SK-N-SH (cell line): ENCODE measurements around the gene SERPIND1. TPM values are rescaled to one million over a fixed set of nuclear protein-coding genes. Genes with fewer than 3 reads are reported as not detected.

Experiments used
- CTCF ChIA-PET: fragments of 300-600, 350-600 bp; formaldehyde crosslinking; extraction: SDS; loops from one replicate; lab custom pipeline; 2021; lab: Yijun Ruan, JAX
- POLR2A ChIA-PET: fragments of 350-600 bp; sonication (Branson Sonifier 250); formaldehyde crosslinking; extraction: SDS; loops from one replicate; lab custom pipeline; 2020; ENCODE audit warnings: antibody characterized with exemption, inconsistent platforms; lab: Yijun Ruan, JAX
- DNase-seq: peaks from one replicate; pipeline ENCODE4 v3.0.0; 2012
- H2AFZ ChIP-seq: fragments of 200-600 bp; sonication (generic); 2 replicates; pipeline ENCODE4 v1.8.1; 2016; ENCODE audit warnings: antibody characterized with exemption, mild to moderate bottlenecking, low read depth
- H3F3A ChIP-seq: fragments of 200-600 bp; sonication (generic); replicated peaks from 2 replicates; pipeline ENCODE3; 2016; ENCODE audit warnings: antibody characterized with exemption, mild to moderate bottlenecking; ENCODE audit not compliant: insufficient read depth
- H3K27ac ChIP-seq, 2 experiments: fragments of 200-500 bp in 1 of 2; fragments of 200-600 bp in 1 of 2; sonication (Bioruptor generic) in 1 of 2; sonication (generic), shearing (Covaris generic) in 1 of 2; 2 replicates each; pipeline versions ENCODE4 v1.5.1 to v1.6.1; 2014 to 2016; ENCODE audit warnings: low read depth in 2 of 2, inconsistent platforms in 1 of 2, low read length in 1 of 2, mild to moderate bottlenecking in 1 of 2, mixed read lengths in 1 of 2
- H3K27me3 ChIP-seq: fragments of 200-600 bp; sonication (generic), shearing (Covaris generic); 2 replicates; pipeline ENCODE4 v1.6.1; 2016; ENCODE audit warnings: mixed run types; ENCODE audit not compliant: insufficient read depth
- H3K36me3 ChIP-seq, 2 experiments: fragments of 200-500 bp in 1 of 2; fragments of 200-600 bp in 1 of 2; sonication (Bioruptor generic) in 1 of 2; sonication (generic) in 1 of 2; replicated peaks in 1 of 2; 2 replicates each; pipeline versions ENCODE3 to v1.5.1; 2014 to 2016; ENCODE audit warnings: low read length in 1 of 2, mild to moderate bottlenecking in 1 of 2; ENCODE audit not compliant: insufficient read depth in 2 of 2, control insufficient read depth in 1 of 2
- H3K4me1 ChIP-seq, 2 experiments: fragments of 200-500 bp in 1 of 2; fragments of 200-600 bp in 1 of 2; sonication (Bioruptor generic) in 1 of 2; sonication (generic), shearing (Covaris generic) in 1 of 2; 2 replicates each; pipeline versions ENCODE4 v1.5.1 to v1.6.1; 2014 to 2016; ENCODE audit warnings: low read depth in 1 of 2, low read length in 1 of 2, mixed run types in 1 of 2; ENCODE audit not compliant: insufficient read depth in 2 of 2, control insufficient read depth in 1 of 2
- H3K4me2 ChIP-seq: fragments of 200-600 bp; sonication (generic), shearing (Covaris generic); 2 replicates; pipeline ENCODE4 v1.6.1; 2017; ENCODE audit warnings: mixed run types
- H3K4me3 ChIP-seq, 2 experiments: fragments of 200-500 bp in 1 of 2; fragments of 200-600 bp in 1 of 2; sonication (Bioruptor generic) in 1 of 2; sonication (generic), shearing (Covaris generic) in 1 of 2; 2 replicates each; pipeline versions ENCODE4 v1.5.1 to v1.8.1; 2014 to 2016; ENCODE audit warnings: low read depth in 2 of 2, inconsistent platforms in 1 of 2, low read length in 1 of 2, mild to moderate bottlenecking in 1 of 2, mixed read lengths in 1 of 2, moderate library complexity in 1 of 2
- H3K79me2 ChIP-seq: fragments of 200-600 bp; sonication (generic); 2 replicates; pipeline ENCODE4 v1.8.1; 2017; ENCODE audit warnings: mild to moderate bottlenecking; ENCODE audit not compliant: insufficient read depth
- H3K9ac ChIP-seq: fragments of 200-600 bp; sonication (generic); 2 replicates; pipeline ENCODE4 v1.6.1; 2017; ENCODE audit warnings: mixed run types
- H3K9me2 ChIP-seq: fragments of 200-600 bp; sonication (generic); 2 replicates; pipeline ENCODE4 v1.6.1; 2017; ENCODE audit warnings: mixed run types
- H3K9me3 ChIP-seq: fragments of 200-600 bp; sonication (generic); 2 replicates; pipeline ENCODE4 v1.6.1; 2017; ENCODE audit warnings: mixed run types, mild to moderate bottlenecking, moderate library complexity
- H4K20me1 ChIP-seq: fragments of 200-600 bp; sonication (generic); 2 replicates; pipeline ENCODE4 v1.6.1; 2017; ENCODE audit warnings: mild to moderate bottlenecking, mixed run types; ENCODE audit not compliant: insufficient read depth
- ELF1 ChIP-seq: IDR thresholded peaks from 2 replicates; pipeline ENCODE4 v1.4.0; 2012
- EZH2phosphoT487 ChIP-seq: fragments of 200-600 bp; sonication (generic); IDR thresholded peaks from 2 replicates; pipeline ENCODE4 v1.6.1; 2017; ENCODE audit warnings: low read depth, mixed run types, mild to moderate bottlenecking, antibody characterized with exemption, moderate library complexity, borderline replicate concordance
- FOXJ3 ChIP-seq: sonication (generic); formaldehyde crosslinking; IDR thresholded peaks from 2 replicates; pipeline ENCODE4 v1.5.1; 2020; ENCODE audit warnings: mild to moderate bottlenecking, missing genetic modification reagents
- FOXM1 ChIP-seq: IDR thresholded peaks from 2 replicates; pipeline ENCODE4 v1.4.0; 2012; ENCODE audit warnings: low read depth, mild to moderate bottlenecking
- GABPA ChIP-seq: IDR thresholded peaks from 2 replicates; pipeline ENCODE4 v1.4.0; 2012; ENCODE audit warnings: low read depth, mild to moderate bottlenecking
- GATA2 ChIP-seq: sonication (generic); formaldehyde crosslinking; IDR thresholded peaks from 2 replicates; pipeline ENCODE4 v1.5.0; 2020; ENCODE audit warnings: mild to moderate bottlenecking, missing genetic modification reagents
- MXI1 ChIP-seq: IDR thresholded peaks from 2 replicates; pipeline ENCODE4 v1.6.1; 2012; ENCODE audit warnings: mild to moderate bottlenecking, low read depth, low read length, improper control_type of control experiment
- RAD21 ChIP-seq: IDR thresholded peaks from 2 replicates; pipeline ENCODE4 v1.6.1; 2012; ENCODE audit warnings: mild to moderate bottlenecking, low read length
- RFX5 ChIP-seq: IDR thresholded peaks from 2 replicates; pipeline ENCODE4 v1.6.1; 2012; ENCODE audit warnings: mild to moderate bottlenecking, improper control_type of control experiment, low read length
- TAF1 ChIP-seq: IDR thresholded peaks from 2 replicates; pipeline ENCODE4 v1.6.1; 2012; ENCODE audit warnings: low read depth, mild to moderate bottlenecking, low read length, moderate library complexity, borderline replicate concordance
- TCF12 ChIP-seq: IDR thresholded peaks from 2 replicates; pipeline ENCODE4 v1.4.0; 2012
- TEAD4 ChIP-seq: IDR thresholded peaks from 2 replicates; pipeline ENCODE4 v1.4.0; 2012; ENCODE audit warnings: mild to moderate bottlenecking, borderline replicate concordance; ENCODE audit not compliant: insufficient read depth
- YY1 ChIP-seq: IDR thresholded peaks from 2 replicates; pipeline ENCODE4 v1.4.0; 2012; ENCODE audit warnings: low read depth, mild to moderate bottlenecking
- WGBS: methylation state at CpG from one replicate; pipeline ENCODE4 v1.1.6; 2017; ENCODE audit warnings: low lambda C conversion rate; 5-methylcytosine and 5-hydroxymethylcytosine counted together
- polyA plus RNA-seq, 3 experiments: library from polyadenylated mRNA; depleted of rRNA; stranded (reverse); fragments of >200 nt; gene quantifications; 2 replicates each; pipeline ENCODE4 v1.2.3, GENCODE V29; 2012
- TF ChIP-seq, protein P1 (sequence below): IDR thresholded peaks from 2 replicates; pipeline ENCODE4 v1.4.0; 2012; ENCODE audit warnings: low read depth, borderline replicate concordance
- TF ChIP-seq, protein P2 (sequence below): IDR thresholded peaks from 2 replicates; pipeline ENCODE4 v1.4.0; 2012; ENCODE audit warnings: low read depth
- TF ChIP-seq, protein P3 (sequence below): fragments of 150-350 bp; IDR thresholded peaks from 2 replicates; pipeline ENCODE4 v1.6.1; 2016; ENCODE audit warnings: mild to moderate bottlenecking, low read depth, low read length
- TF ChIP-seq, protein P4 (sequence below): fragments of 200-600 bp; sonication (generic); IDR thresholded peaks from 2 replicates; pipeline ENCODE4 v1.6.1; 2017; ENCODE audit warnings: antibody characterized with exemption, mild to moderate bottlenecking, moderate library complexity

The SERPIND1 gene
- polyA plus RNA-seq, 1 of the 3 experiments (the other 2 are of a cell fraction), result not detected

DNA sequence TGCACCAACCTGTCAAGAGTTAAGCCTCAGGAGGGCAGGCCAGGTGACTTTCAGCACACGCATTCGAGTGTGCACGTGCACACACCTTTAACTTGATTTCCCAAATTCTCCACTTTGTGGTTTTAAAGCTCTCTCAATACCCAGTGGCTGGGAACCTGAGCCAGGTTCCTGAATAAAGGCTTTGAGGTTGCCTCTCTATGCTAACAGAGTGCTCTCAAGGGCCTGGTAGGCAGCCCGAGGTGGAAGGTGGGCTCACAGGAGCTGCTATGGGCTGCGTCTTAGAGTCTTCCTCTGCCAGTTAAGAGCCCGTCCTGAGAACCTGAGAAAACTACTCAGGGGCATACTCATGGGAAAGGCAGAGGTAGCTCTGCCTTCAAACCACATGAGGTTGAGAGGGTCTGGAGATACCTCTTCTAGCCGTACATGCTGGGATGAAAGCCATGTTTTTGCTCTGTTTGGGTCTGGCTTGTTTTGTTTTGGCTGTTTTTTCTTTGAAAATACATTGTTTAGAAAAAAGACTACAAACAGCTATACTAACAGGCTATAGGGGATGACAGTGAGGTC is 11.6 kb upstream of the SERPIND1 start:
- DNase-seq, result no peak
- H3K9me3 ChIP-seq, result no peaks in the 10 kb centered on the region
- no peak for TF ChIP-seq RFX5
- no peak for TF ChIP-seq FOXJ3 (CRISPR knock-in tag)
- TF ChIP-seq, protein P1, sequence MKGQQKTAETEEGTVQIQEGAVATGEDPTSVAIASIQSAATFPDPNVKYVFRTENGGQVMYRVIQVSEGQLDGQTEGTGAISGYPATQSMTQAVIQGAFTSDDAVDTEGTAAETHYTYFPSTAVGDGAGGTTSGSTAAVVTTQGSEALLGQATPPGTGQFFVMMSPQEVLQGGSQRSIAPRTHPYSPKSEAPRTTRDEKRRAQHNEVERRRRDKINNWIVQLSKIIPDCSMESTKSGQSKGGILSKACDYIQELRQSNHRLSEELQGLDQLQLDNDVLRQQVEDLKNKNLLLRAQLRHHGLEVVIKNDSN, result no peak
- no peak for TF ChIP-seq GABPA
- TF ChIP-seq RAD21, result no peak
- TF ChIP-seq EZH2phosphoT487, result no peak
- TF ChIP-seq, protein P2, sequence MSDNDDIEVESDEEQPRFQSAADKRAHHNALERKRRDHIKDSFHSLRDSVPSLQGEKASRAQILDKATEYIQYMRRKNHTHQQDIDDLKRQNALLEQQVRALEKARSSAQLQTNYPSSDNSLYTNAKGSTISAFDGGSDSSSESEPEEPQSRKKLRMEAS, result no peak
- TF ChIP-seq ELF1, result no peak
- TF ChIP-seq FOXM1, result no peak
- no peak for TF ChIP-seq GATA2 (CRISPR knock-in tag)
- TF ChIP-seq TCF12, result no peak
- TF ChIP-seq, protein P3, sequence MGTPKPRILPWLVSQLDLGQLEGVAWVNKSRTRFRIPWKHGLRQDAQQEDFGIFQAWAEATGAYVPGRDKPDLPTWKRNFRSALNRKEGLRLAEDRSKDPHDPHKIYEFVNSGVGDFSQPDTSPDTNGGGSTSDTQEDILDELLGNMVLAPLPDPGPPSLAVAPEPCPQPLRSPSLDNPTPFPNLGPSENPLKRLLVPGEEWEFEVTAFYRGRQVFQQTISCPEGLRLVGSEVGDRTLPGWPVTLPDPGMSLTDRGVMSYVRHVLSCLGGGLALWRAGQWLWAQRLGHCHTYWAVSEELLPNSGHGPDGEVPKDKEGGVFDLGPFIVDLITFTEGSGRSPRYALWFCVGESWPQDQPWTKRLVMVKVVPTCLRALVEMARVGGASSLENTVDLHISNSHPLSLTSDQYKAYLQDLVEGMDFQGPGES, result no peak
- TF ChIP-seq YY1, result no peak
- TF ChIP-seq, protein P4, sequence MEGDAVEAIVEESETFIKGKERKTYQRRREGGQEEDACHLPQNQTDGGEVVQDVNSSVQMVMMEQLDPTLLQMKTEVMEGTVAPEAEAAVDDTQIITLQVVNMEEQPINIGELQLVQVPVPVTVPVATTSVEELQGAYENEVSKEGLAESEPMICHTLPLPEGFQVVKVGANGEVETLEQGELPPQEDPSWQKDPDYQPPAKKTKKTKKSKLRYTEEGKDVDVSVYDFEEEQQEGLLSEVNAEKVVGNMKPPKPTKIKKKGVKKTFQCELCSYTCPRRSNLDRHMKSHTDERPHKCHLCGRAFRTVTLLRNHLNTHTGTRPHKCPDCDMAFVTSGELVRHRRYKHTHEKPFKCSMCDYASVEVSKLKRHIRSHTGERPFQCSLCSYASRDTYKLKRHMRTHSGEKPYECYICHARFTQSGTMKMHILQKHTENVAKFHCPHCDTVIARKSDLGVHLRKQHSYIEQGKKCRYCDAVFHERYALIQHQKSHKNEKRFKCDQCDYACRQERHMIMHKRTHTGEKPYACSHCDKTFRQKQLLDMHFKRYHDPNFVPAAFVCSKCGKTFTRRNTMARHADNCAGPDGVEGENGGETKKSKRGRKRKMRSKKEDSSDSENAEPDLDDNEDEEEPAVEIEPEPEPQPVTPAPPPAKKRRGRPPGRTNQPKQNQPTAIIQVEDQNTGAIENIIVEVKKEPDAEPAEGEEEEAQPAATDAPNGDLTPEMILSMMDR, result no peak
- no peak for TF ChIP-seq TEAD4
- no peak for TF ChIP-seq MXI1
- TF ChIP-seq TAF1, result no peak
- no peaks in the 10 kb centered on the region for H3K4me1 ChIP-seq
- 87% methylated on average over 4 of the region's 7 CpGs for WGBS
- no peaks in the 10 kb centered on the region for H3F3A ChIP-seq
- ChIA-PET POLR2A (interaction anchor here (0.7 kb wide), 1 partner anchor 59 kb away, joined by 4 read pairs; no protein-coding TSS in a partner anchor), CTCF (interaction anchor here (0.8 to 3.1 kb wide), 6 partner anchors 8 to 42 kb away, joined by 3 to 15 read pairs (median 5); no protein-coding TSS in a partner anchor)
- H3K4me3 ChIP-seq, result no peak overlapping the region
- H4K20me1 ChIP-seq, result no peaks in the 10 kb centered on the region
- H3K9ac ChIP-seq, result no peak overlapping the region
- no peak overlapping the region for H2AFZ ChIP-seq
- H3K4me2 ChIP-seq, result no peak overlapping the region
- H3K9me2 ChIP-seq, result no peaks in the 10 kb centered on the region
- H3K27me3 ChIP-seq, result no peaks in the 10 kb centered on the region
- peaks cover 6 to 29% of the 10 kb centered on the region in 2 experiments for H3K36me3 ChIP-seq
- no peaks in the 10 kb centered on the region for H3K79me2 ChIP-seq
- no peak overlapping the region for H3K27ac ChIP-seq
